SK-N-SH treated with all-trans-retinoic acid at 6 μM for 48 hours (cell line): ENCODE results near the gene STAT6.
A peak's percentile ranks its signal among the peaks of the same experiment; 100 is the strongest.

Experiments used
- ATAC-seq: fragments of 200-7000 bp; cut with Tn5 transposase; 3 replicates; pipeline ENCODE4 v1.9.1; 2020; ENCODE audit warnings: mild to moderate bottlenecking, moderate library complexity
- ARNTL ChIP-seq: fragments of 450-650 bp; formaldehyde crosslinking; IDR thresholded peaks from 2 replicates; pipeline ENCODE4 v1.5.0; 2020; ENCODE audit warnings: low read depth, mild to moderate bottlenecking, moderate library complexity, borderline replicate concordance
- BACH2 ChIP-seq: fragments of 250-450 bp; sonication (Bioruptor Pico); IDR thresholded peaks from 2 replicates; pipeline ENCODE4 v1.9.0; 2021; ENCODE audit warnings: mild to moderate bottlenecking, borderline replicate concordance
- CREB5 ChIP-seq: fragments of 250-450 bp; sonication (Bioruptor Pico); IDR thresholded peaks from 2 replicates; pipeline ENCODE4 v1.5.1; 2020; ENCODE audit warnings: low read depth, mild to moderate bottlenecking, moderate library complexity
- CSDC2 ChIP-seq: fragments of 250-450 bp; sonication (Bioruptor Pico); IDR thresholded peaks from 2 replicates; pipeline ENCODE4 v1.5.0; 2020; ENCODE audit warnings: mild to moderate bottlenecking, moderate library complexity
- CSRNP3 ChIP-seq: fragments of 250-450 bp; sonication (Bioruptor Pico); IDR thresholded peaks from 2 replicates; pipeline ENCODE4 v1.5.1; 2021; ENCODE audit warnings: mild to moderate bottlenecking, moderate library complexity
- ESRRG ChIP-seq: fragments of 250-450 bp; sonication (Bioruptor Pico); IDR thresholded peaks from 2 replicates; pipeline ENCODE4 v1.6.1; 2021; ENCODE audit warnings: mild to moderate bottlenecking
- GLIS3 ChIP-seq: fragments of 250-450 bp; sonication (Bioruptor Pico); IDR thresholded peaks from 2 replicates; pipeline ENCODE4 v1.5.0; 2020; ENCODE audit warnings: mild to moderate bottlenecking, moderate library complexity
- ISL1 ChIP-seq: fragments of 250-450 bp; sonication (Bioruptor Pico); IDR thresholded peaks from 2 replicates; pipeline ENCODE4 v2.1.2; 2022; ENCODE audit warnings: mild to moderate bottlenecking, moderate library complexity
- PATZ1 ChIP-seq: fragments of 250-450 bp; sonication (Bioruptor Pico); IDR thresholded peaks from 2 replicates; pipeline ENCODE4 v1.8.0; 2020; ENCODE audit warnings: mild to moderate bottlenecking, moderate library complexity, borderline replicate concordance
- POU6F1 ChIP-seq: fragments of 250-450 bp; sonication (Bioruptor Pico); IDR thresholded peaks from 2 replicates; pipeline ENCODE4 v1.8.0; 2021; ENCODE audit warnings: low read depth, mild to moderate bottlenecking, moderate library complexity, borderline replicate concordance
- PPARA ChIP-seq: fragments of 250-450 bp; sonication (Bioruptor Pico); IDR thresholded peaks from 2 replicates; pipeline ENCODE4 v1.5.0; 2020; ENCODE audit warnings: mild to moderate bottlenecking, borderline replicate concordance
- RARB ChIP-seq: fragments of 250-450 bp; sonication (Bioruptor Pico); IDR thresholded peaks from 2 replicates; pipeline ENCODE4 v1.8.0; 2021; ENCODE audit warnings: mild to moderate bottlenecking, moderate library complexity
- SNAI2 ChIP-seq: fragments of 250-450 bp; sonication (Bioruptor Pico); IDR thresholded peaks from 2 replicates; pipeline ENCODE4 v1.5.0; 2020; ENCODE audit warnings: mild to moderate bottlenecking, moderate library complexity
- TCF4 ChIP-seq: fragments of 250-450 bp; sonication (Bioruptor Pico); IDR thresholded peaks from 2 replicates; pipeline ENCODE4 v1.8.0; 2021; ENCODE audit warnings: mild to moderate bottlenecking, moderate library complexity, borderline replicate concordance
- TOX ChIP-seq: fragments of 250-450 bp; sonication (Bioruptor Pico); IDR thresholded peaks from 2 replicates; pipeline ENCODE4 v1.8.0; 2021; ENCODE audit warnings: mild to moderate bottlenecking, moderate library complexity, borderline replicate concordance
- TSHZ2 ChIP-seq: fragments of 250-450 bp; sonication (Bioruptor Pico); IDR thresholded peaks from 2 replicates; pipeline ENCODE4 v1.5.0; 2020; ENCODE audit warnings: mild to moderate bottlenecking, moderate library complexity
- ZC3H10 ChIP-seq: fragments of 250-450 bp; sonication (Bioruptor Pico); IDR thresholded peaks from 2 replicates; pipeline ENCODE4 v1.5.1; 2021; ENCODE audit warnings: mild to moderate bottlenecking, moderate library complexity
- ZFP3 ChIP-seq: fragments of 250-450 bp; sonication (Bioruptor Pico); IDR thresholded peaks from 2 replicates; pipeline ENCODE4 v1.5.0; 2020; ENCODE audit warnings: mild to moderate bottlenecking, moderate library complexity
- ZNF565 ChIP-seq: fragments of 450-650 bp; formaldehyde crosslinking; conservative IDR thresholded peaks from 2 replicates; pipeline ENCODE4 v1.5.0; 2020; ENCODE audit warnings: low read depth, mild to moderate bottlenecking, moderate library complexity
- ZNF70 ChIP-seq: fragments of 450-650 bp; formaldehyde crosslinking; IDR thresholded peaks from 2 replicates; pipeline ENCODE4 v1.5.0; 2020; ENCODE audit warnings: mild to moderate bottlenecking, moderate library complexity
- ZNF8 ChIP-seq: fragments of 450-650 bp; formaldehyde crosslinking; IDR thresholded peaks from 2 replicates; pipeline ENCODE4 v1.5.0; 2020; ENCODE audit warnings: mild to moderate bottlenecking, moderate library complexity

STAT6 gene

GRCh38 chr12:57127101-57127725 lies 16.1 kb upstream of the STAT6 start:
- ATAC-seq, result peak; percentile 48
- TF ChIP-seq ISL1 (CRISPR knock-in tag), result no peak
- no peak for TF ChIP-seq CSDC2 (CRISPR knock-in tag)
- TF ChIP-seq ZNF565 (CRISPR knock-in tag), result no peak
- TF ChIP-seq ZNF70 (CRISPR knock-in tag), result no peak
- TF ChIP-seq GLIS3 (CRISPR knock-in tag), result no peak
- no peak for TF ChIP-seq TSHZ2
- no peak for TF ChIP-seq POU6F1

- no peak for ATAC-seq
- TF ChIP-seq ARNTL (CRISPR knock-in tag), result no peak
- TF ChIP-seq ESRRG (CRISPR knock-in tag), result no peak
- TF ChIP-seq TOX, result no peak
- no peak for TF ChIP-seq CREB5 (CRISPR knock-in tag)
- no peak for TF ChIP-seq ZC3H10
- TF ChIP-seq ZNF565 (CRISPR knock-in tag), result no peak
- no peak for TF ChIP-seq TSHZ2
- TF ChIP-seq BACH2 (CRISPR knock-in tag), result no peak
- TF ChIP-seq RARB (CRISPR knock-in tag), result no peak
- TF ChIP-seq SNAI2 (CRISPR knock-in tag), result no peak
- no peak for TF ChIP-seq PATZ1 (CRISPR knock-in tag)
- no peak for TF ChIP-seq ISL1 (CRISPR knock-in tag)
- TF ChIP-seq, all 23 proteins: peak for 0
These were observed 15.4 kb upstream of the STAT6 start for GRCh38 chr12:57126561-57126960.

- ATAC-seq, result no peak
- no peak for TF ChIP-seq TCF4 (CRISPR knock-in tag)
- TF ChIP-seq ZNF8 (CRISPR knock-in tag), result no peak
- no peak for TF ChIP-seq ARNTL (CRISPR knock-in tag)
- no peak for TF ChIP-seq CSDC2 (CRISPR knock-in tag)
- TF ChIP-seq GLIS3 (CRISPR knock-in tag), result no peak
- TF ChIP-seq PPARA (CRISPR knock-in tag), result no peak
- no peak for TF ChIP-seq ZNF70 (CRISPR knock-in tag)
- TF ChIP-seq BACH2 (CRISPR knock-in tag), result no peak
- no peak for TF ChIP-seq ZFP3 (CRISPR knock-in tag)
- no peak for TF ChIP-seq ZC3H10
- no peak for TF ChIP-seq ISL1 (CRISPR knock-in tag)
- TF ChIP-seq POU6F1, result no peak
- TF ChIP-seq CSRNP3 (CRISPR knock-in tag), result no peak
- no peak for TF ChIP-seq RARB (CRISPR knock-in tag)
- TF ChIP-seq, all 23 proteins: peak for 0
These were observed 14.9 kb upstream of the STAT6 start for GRCh38 chr12:57126061-57126460.
